ENCODE results near the gene OR4K17.
"Not testable (repeated sequence)": the region's sequence is repeated elsewhere in the genome, so short reads cannot be mapped to it uniquely, and the experiment has no call there.

OR4K17 gene, protein sequence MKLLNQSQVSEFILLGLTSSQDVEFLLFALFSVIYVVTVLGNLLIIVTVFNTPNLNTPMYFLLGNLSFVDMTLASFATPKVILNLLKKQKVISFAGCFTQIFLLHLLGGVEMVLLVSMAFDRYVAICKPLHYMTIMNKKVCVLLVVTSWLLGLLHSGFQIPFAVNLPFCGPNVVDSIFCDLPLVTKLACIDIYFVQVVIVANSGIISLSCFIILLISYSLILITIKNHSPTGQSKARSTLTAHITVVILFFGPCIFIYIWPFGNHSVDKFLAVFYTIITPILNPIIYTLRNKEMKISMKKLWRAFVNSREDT

DNA sequence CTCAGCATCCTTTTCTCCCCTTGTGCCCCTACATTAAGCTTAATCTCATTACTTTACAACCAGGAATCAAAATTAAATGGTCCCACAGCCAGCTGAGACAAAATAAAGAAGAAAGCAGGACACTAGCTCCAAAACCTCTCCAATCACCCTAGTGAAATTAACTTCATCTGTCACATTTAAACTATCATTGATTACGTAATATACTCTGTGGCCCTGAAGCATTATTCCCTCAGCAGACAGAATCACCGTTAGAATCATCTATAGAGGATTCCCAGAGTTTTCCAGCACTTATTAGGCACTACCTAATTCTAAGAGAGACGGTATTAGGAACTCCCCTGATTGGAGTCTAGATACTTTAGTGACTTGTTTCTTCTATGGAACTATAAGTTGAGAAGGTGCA, at the start of gene OR4K17:
TSS of gene OR4K17 (plus strand) at position 302 of the 400 bp plus-strand sequence. CDS start 6,761 bp downstream, outside the sequence.
- no peak for DNase-seq (ENCODE audit: low read depth in 2 of 2)

DNA sequence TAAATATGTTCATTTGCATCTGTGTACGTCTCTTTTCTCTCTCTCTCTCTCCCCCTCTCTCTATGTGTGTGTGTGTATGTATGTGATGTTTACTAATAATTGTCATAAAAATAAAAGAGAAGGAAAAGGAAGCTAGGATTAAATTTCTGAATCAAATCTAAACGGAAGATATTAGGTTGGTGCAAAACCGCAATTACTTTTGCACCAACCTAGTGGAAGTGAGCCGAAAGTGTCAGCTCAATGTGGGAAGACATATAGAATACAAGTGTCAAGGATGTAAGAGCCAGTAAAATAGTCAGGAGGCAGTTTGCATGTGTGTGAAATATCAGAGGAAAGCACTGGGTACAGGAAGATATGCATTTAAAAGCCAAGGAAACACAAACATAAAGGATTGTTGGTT, 18.5 kb upstream of the OR4K17 start:
- DNase-seq (ENCODE audit: low read depth in 2 of 2) = no peak

DNA sequence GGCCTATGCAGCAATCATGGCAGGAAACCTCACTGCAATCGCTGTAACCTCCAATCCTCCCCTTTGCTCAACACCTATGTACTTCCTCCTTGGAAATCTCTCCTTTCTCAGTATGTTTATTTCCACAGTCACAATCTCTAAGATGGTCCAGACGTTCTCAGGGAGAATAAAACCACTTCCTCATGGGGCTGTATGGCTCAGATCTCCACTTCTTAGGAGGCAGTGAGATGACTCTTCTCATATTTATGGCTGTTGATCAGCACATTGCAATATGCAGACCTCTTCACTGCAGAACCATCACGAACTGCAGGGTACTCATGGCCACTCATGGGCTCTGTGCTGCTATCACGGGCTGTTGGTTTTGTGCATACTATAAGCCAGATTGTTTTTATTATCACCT, 17.1 kb upstream of the OR4K17 start:
- DNase-seq (ENCODE audit: low read depth in 2 of 2) = no peak

DNA sequence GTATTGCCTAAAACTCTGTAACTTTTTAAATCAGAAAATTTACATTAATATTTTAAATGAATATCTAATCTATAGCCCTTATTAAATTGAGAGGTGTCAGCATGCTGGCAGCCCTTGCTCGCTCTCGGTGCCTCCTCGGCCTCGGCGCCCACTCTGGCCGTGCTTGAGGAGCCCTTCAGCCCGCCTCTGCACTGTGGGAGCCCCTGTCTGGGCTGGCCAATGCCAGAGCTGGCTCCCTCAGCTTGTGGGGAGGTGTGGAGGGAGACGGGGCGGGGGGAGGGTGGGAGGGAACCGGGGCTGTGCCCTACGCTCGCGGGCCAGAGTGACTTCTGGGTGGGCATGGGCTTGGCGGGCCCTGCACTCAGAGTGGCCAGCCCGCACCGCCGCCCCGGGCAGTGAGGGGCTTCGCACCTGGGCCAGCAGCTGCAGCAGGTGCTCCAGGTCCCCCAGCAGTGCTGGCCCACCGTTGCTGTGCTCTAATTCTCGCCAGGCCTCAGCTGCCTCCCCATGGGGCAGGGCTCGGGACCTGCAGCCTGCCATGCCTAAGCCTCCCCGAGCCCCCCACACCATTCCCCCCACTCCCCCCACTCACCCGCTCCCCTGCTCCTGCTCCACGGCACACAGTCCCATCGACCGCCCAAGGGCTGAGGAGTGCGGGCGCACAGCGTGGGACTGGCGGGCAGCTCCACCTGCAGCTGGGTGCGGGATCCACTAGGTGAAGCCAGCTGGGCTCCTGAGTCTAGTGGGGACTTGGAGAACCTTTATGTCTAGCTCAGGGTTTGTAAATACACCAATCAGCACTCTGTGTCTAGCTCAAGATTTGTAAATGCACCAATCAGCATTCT, 11.4 kb upstream of the OR4K17 start:
- DNase-seq (ENCODE audit: low read depth in 2 of 2) = not testable (repeated sequence)

DNA sequence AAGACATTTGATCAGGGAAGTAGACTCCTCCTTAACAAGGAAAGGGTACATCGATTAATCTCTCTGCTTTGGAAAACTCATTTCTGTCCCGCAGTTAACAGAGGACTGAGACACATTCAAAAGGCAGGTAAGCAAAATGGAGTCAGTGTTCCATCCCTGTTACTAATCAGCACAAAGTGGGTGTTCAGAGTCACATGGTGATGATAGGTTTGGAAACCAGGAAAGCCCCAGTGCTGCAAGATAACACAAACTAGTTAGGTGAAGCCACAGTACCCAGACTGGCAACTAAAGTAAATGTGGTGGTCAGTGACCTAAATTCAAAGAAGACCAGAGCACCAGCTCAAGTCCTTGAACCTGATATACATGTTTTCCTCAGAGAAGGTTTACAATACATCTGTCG, 1.8 kb downstream of the OR4K17 start:
- DNase-seq (ENCODE audit: low read depth in 2 of 2) = no peak

DNA sequence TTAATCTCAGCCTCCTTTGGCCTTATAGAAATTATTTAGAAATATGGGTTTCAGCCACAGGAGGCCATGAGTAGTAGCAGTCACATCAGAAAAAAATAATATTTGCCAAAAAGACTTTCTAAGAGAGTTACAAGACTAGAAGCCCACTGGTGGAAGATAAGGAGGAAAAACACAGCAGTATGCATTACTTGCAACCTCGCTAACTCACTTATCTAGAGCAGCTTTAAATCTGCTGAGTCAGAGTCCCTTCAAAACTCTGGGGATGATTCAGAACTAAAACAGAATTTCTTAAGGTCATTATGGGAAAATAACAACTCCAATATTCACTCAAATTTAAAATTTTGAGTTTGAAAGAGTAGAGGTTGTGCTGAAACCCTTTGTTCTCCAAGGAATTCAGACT, 6.2 kb downstream of the OR4K17 start:
- DNase-seq (ENCODE audit: low read depth in 2 of 2) = no peak

DNA sequence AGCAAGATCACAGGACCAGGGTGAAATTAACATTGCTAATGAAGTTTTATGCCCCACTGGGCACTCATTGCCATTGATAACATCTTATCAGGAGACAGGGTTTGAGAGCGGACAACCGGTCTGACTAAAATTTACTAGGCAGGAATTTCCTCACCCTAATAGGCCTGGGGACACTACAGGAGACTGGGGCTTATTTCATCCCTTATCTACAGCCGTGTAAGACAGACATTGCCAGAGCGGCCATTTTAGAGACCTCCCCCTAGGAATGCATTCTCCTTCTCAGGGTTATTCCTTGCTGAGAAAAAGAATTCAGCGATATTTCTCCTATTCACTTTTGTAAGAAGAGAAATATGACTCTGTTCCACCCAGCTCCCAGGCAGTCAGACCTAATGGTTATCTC, 8.3 kb downstream of the OR4K17 start:
- DNase-seq (ENCODE audit: low read depth in 2 of 2) = no peak

DNA sequence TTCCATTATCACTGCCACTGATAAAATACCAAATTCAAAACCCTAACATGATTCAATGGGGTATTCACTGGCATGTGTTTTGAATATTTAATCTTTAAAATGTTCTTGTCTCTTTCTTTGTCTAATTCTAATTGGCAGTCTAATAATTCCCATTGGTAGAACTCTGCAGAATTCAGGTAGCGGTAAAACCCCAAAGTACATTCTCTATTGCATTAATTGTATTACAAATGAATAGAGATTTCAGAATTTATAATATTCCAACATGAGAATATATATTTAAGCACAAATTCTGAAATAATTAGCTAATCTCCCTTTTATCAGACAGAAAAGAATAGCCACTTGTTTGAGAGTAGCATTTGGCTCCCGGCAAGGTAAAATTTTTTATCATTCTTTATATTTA, 28.0 kb downstream of the OR4K17 start, which contains the start of gene OR4N5:
TSS of gene OR4N5 (plus strand) at position 301 of the 400 bp plus-strand sequence. CDS start 4,916 bp downstream, outside the sequence.
- no peak for DNase-seq (ENCODE audit: low read depth in 2 of 2)

DNA sequence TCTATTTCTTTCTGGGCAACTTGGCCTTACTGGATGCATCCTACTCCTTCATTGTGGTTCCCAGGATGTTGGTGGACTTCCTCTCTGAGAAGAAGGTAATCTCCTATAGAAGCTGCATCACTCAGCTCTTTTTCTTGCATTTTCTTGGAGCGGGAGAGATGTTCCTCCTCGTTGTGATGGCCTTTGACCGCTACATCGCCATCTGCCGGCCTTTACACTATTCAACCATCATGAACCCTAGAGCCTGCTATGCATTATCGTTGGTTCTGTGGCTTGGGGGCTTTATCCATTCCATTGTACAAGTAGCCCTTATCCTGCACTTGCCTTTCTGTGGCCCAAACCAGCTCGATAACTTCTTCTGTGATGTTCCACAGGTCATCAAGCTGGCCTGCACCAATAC, 33.4 kb downstream of the OR4K17 start:
- no peak for DNase-seq (ENCODE audit: low read depth in 2 of 2)

DNA sequence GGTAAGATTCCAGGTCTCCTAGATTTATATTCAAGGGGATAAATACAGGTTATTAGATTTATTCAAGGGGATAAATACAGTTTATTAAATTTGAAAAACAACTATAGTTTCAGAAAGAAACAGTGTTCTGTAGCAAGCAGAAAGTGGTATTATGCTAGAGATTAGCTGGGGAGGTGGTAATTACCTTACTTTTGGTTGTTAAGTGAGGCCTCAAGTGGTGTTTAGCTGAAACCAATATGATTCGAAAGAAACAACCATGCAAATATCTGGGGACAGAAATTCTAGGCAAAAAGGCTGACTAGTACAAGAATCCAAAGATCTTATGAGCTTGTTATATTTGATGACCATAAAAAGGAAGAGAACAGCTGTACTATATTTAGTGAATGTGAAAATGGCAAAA, 34.3 kb downstream of the OR4K17 start:
- no peak for DNase-seq (ENCODE audit: low read depth in 2 of 2)

DNA sequence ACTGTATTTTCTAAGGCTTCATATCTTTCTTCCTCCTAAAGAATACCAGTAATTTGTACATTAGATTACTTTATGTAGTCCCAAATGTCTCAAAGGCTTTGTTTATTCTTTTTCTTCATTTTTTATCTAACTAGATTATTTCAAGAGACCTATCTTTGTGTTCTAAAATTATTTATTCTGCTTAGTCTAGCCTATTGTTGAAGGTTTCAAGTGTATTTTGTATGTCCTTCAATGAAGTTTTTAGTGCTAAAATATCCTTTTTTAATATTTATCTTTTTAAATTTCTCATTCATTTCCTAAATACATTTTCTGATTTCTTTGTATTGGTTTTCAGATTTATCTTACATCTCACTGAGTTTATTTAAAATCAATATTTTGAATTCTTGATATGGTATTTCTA, 53.9 kb downstream of the OR4K17 start:
- DNase-seq (ENCODE audit: low read depth in 2 of 2) = no peak

DNA sequence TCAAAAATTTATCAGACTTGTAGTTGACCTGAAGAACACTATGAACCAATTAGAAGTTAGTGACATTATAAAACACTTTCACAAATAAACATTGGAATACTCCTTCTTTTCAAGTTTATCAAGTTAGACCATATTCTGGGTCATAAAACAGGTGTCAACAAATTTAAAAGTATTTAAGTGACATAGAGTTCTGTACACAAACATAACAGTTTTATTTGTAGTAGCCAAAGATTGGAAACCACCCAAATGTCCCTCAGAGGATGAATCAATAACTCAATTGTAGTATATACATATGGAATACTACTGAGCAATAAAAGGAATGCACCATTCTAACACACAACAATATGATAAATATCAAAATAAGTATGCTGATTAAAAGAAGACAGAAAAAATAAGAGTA, 56.6 kb downstream of the OR4K17 start:
- no peak for DNase-seq (ENCODE audit: low read depth in 2 of 2)

DNA sequence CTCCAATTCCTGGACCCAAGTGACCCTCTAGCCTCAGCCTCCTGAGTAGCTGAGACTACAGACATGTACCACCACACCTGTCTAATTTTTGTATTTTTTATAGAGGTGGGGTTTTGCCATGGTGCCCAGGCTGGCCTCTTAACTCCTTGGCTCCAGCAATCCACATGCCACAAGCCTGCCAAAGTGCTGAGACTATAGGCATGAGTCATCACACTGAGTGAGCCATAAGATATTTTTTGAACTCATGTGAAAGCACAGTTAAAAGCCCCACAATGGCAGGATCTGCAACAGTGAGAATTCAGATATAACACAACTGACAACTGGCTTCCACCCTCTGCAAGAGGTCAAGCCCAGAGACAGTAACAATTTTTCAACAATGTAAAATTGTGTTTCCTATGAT, 59.3 kb downstream of the OR4K17 start:
- not testable (repeated sequence) for DNase-seq (ENCODE audit: low read depth in 2 of 2)
